Heart left ventricle (tissue), 16 donors: ENCODE data around the gene FOXL1. TPM values are rescaled to one million over a fixed set of nuclear protein-coding genes. Genes with fewer than 3 reads are reported as not detected.
A peak's percentile ranks its signal among the peaks of the same experiment; 100 is the strongest.

Experiments used
- ATAC-seq, 4 donors: fragments of 200-7000 bp; cut with Tn5 transposase; one replicate each; pipeline ENCODE4 v1.9.1; 2020 to 2022; ENCODE audit warnings: moderate library complexity in 4 of 4, mild to moderate bottlenecking in 3 of 4, moderate number of reproducible peaks in 1 of 4
- DNase-seq, 5 donors: peaks; one replicate each; pipeline ENCODE4 v3.0.0-alpha.2; 2020
- H3K27ac ChIP-seq, 12 donors: fragments of 200-600 bp; sonication (generic) in 4 of 12; one replicate each; pipeline versions ENCODE4 v1.5.0 to v1.8.0; 2016 to 2022; ENCODE audit warnings: mild to moderate bottlenecking in 2 of 12
- H3K27me3 ChIP-seq, 9 donors: fragments of 200-600 bp; sonication (generic) in 2 of 9; one replicate each; pipeline versions ENCODE4 v1.5.1 to v1.8.0; 2016 to 2022; ENCODE audit warnings: mild to moderate bottlenecking in 3 of 9
- H3K36me3 ChIP-seq, 9 donors: fragments of 200-600 bp; sonication (generic) in 2 of 9; one replicate each; pipeline versions ENCODE4 v1.5.0 to v1.8.0; 2018 to 2022; ENCODE audit warnings: mild to moderate bottlenecking in 2 of 9
- H3K4me1 ChIP-seq, 12 donors: fragments of 200-600 bp; sonication (generic) in 4 of 12; one replicate each; pipeline versions ENCODE4 v1.5.0 to v1.8.0; 2016 to 2022; ENCODE audit warnings: mild to moderate bottlenecking in 3 of 12
- H3K4me3 ChIP-seq, 12 donors: fragments of 200-600 bp; sonication (generic) in 4 of 12; one replicate each; pipeline versions ENCODE4 v1.5.0 to v1.8.0; 2017 to 2022; ENCODE audit warnings: mild to moderate bottlenecking in 9 of 12, moderate library complexity in 4 of 12
- H3K9me3 ChIP-seq, 12 donors: fragments of 200-600 bp; sonication (generic) in 4 of 12; one replicate each; pipeline versions ENCODE4 v1.5.0 to v1.8.0; 2016 to 2022; ENCODE audit warnings: mild to moderate bottlenecking in 1 of 12
- CTCF ChIP-seq, 12 donors: fragments of 200-600 bp; sonication (generic) in 4 of 12; IDR thresholded peaks; one replicate each; pipeline versions ENCODE4 v1.5.0 to v1.8.0; 2018 to 2022; ENCODE audit warnings: antibody characterized with exemption in 12 of 12, mild to moderate bottlenecking in 5 of 12
- POLR2A ChIP-seq, 2 donors: fragments of 450-650 bp; IDR thresholded peaks; one replicate each; pipeline ENCODE4 v1.6.1; 2017; ENCODE audit warnings: antibody characterized with exemption in 2 of 2, mild to moderate bottlenecking in 2 of 2, moderate library complexity in 2 of 2
- WGBS, 4 donors: extraction: QIAGEN DNeasy Blood & Tissue Kit in 2 of 4; methylation state at CpG; one replicate each; pipeline versions ENCODE4 v1.1.5 to v1.1.7; 2013 to 2018; 5-methylcytosine and 5-hydroxymethylcytosine counted together
- intact Hi-C, 10 donors: fragments of 100-400 bp; cut with DNase I; formaldehyde crosslinking; loops; one replicate each; pipeline versions ENCODE4 v1.11.1 to v1.14.2; 2022
- polyA plus RNA-seq, 2 donors: library from polyadenylated mRNA; stranded (reverse); fragments of 200-250 nt; gene quantifications; one replicate each; pipeline ENCODE4 v1.2.3, GENCODE V29; 2013
- total RNA-seq, 9 donors: library from RNA; depleted of rRNA in 2 of 9; stranded (reverse); fragments of >200 nt in 2 of 9; fragmentation: NEBNext Ultra II Directional in 3 of 9; extraction: Animal tissue kit (Norgen Biotek cat#: 25700) in 3 of 9; gene quantifications; one replicate each; pipeline versions ENCODE4 v1.1.0 to v1.2.4, GENCODE V29; 2016 to 2023
- donor health status: ischemic (EF 13 %, LVEDD 7.1; RV severe dilation, severe dysfunction).
- donor health status: healthy with polysubstance abuse.
- donor health status: DM: no; HTN: yes; CAD: no.
- donor health status: DM: no; HTN: no; CAD: no.
- donor health status: ischemic (EF 25% LVEDD 6.9; RV normal size, moderate dysfunction).
- donor health status: ischemic (EF 25% LVEDD 5.7; RV mildly dilated, moderate dysfunction).
- donor health status: healthy.
- donor health status: DM: yes; HTN: yes; CAD: no.
- donor health status: ischemic (EF 35%, LVEDD 5.7; RV mildly dilated, moderate dysfunction).
- donor health status: nonischemic (EF 11% LVEDD 7.7; RV severe dilation, severe dysfunction).
- donor health status: DM: yes; HTN: yes; CAD: no.
- donor health status: PGD.
- donor health status: ischemic (EF 29% LVEDD 5.4; RV normal size, mild dysfunction).
- donor health status: nonischemic (EF 23%, LVEDD 6.1; RV moderate dilation, normal function).

Gene FOXL1
- total and polyA plus RNA-seq, 11 donors = 0.44 to 1.4 (median 0.69) TPM

- peaks cover 0 to 68% (median 54%) of the 10 kb centered on the region in 9 donors for H3K36me3 ChIP-seq
Measured at GRCh38 chr16:86549893-86550190, 28.5 kb upstream of the FOXL1 start.

GRCh38 chr16:86550281-86550680 is 28.1 kb upstream of the FOXL1 start:
- no peak for DNase-seq
- Histone ChIP-seq H3K4me3 (no peak overlapping the region), H3K36me3 (peaks cover 0 to 63% (median 54%) of the 10 kb centered on the region in 9 donors), H3K27me3 (no peaks in the 10 kb centered on the region), H3K4me1 (peaks cover 0 to 15% (median 7%) of the 10 kb centered on the region in 12 donors), H3K9me3 (no peaks in the 10 kb centered on the region), H3K27ac (no peak overlapping the region)
- no peak for ATAC-seq
- intact Hi-C loops = no loop called here
- 88 to 96% (median 92%) methylated on average over 5 of the region's 5 CpGs for WGBS, 4 donors
- TF ChIP-seq POLR2A (IDR thresholded peaks at IDR 0.05) (no peak), CTCF (IDR thresholded peaks at IDR 0.05) (no peak)

More at GRCh38 chr16:86549893-86550190, 28.5 kb upstream of the FOXL1 start:
- no peak for TF ChIP-seq POLR2A (IDR thresholded peaks at IDR 0.05)
- no peak for TF ChIP-seq CTCF (IDR thresholded peaks at IDR 0.05)
- no peak for ATAC-seq
- no peak for DNase-seq
- intact Hi-C loops = no loop called here
- no peaks in the 10 kb centered on the region for H3K9me3 ChIP-seq
- no peaks in the 10 kb centered on the region for H3K27me3 ChIP-seq
- no peak overlapping the region for H3K4me3 ChIP-seq
- H3K4me1 ChIP-seq = peaks cover 0 to 15% (median 7%) of the 10 kb centered on the region in 12 donors
- 95 to 100% (median 96%) methylated on average over 3 to 7 of the region's 7 CpGs; no CpG with 5 or more reads in 1 of the 4 donors for WGBS, 4 donors
- no peak overlapping the region for H3K27ac ChIP-seq

DNA sequence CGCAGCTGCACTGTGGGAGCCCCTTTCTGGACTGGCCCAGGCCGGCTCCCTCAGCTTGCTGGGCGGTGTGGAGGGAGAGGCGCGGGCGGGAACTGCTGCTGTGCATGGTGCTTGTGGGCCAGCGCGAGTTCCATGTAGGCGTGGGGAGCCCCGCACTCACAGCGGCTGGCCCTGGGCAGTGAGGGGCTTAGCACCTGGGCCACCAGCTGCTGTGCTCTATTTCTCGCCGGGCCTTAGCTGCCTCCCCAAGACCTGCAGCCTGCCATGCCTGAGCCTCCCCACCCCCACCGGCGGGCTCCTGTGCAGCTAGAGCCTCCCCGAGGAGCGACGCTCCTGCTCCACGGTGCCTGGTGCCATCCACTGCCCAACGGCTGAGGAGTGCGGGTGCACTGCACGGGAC is 25.0 kb upstream of the FOXL1 start:
- Histone ChIP-seq H3K36me3 (peaks cover 0 to 33% (median 31%) of the 10 kb centered on the region in 9 donors), H3K27me3 (peaks cover 0 to 9% (median 0%) of the 10 kb centered on the region in 9 donors), H3K9me3 (no peaks in the 10 kb centered on the region), H3K4me3 (no peak overlapping the region), H3K4me1 (peaks cover 0 to 15% (median 11%) of the 10 kb centered on the region in 12 donors), H3K27ac (no peak overlapping the region)
- intact Hi-C loops = no loop called here
- no peak for TF ChIP-seq CTCF (IDR thresholded peaks at IDR 0.05)
- WGBS, 4 donors = 93 to 97% (median 96%) methylated on average over 10 to 22 of the region's 22 CpGs
- ATAC-seq (no peak), DNase-seq (no peak)

DNA sequence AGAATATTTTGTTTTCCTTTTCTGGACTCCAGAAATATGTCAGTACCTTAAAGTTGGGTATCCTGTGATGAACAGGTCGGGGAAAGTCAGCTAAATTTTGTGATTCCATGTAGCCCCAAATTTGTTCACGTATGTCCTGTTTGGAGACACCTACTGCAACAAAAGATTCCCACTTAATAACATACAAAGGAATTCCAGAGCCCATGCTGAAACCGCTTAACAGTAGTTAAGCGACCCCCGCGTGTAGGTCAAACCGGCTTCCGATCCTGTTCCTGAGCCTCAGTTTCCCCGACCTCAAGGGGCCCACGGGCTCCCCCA is 23.8 kb upstream of the FOXL1 start:
- ATAC-seq (no peak), DNase-seq (no peak)
- intact Hi-C loops = no loop called here
- Histone ChIP-seq H3K27me3 (peaks cover 0 to 15% (median 0%) of the 10 kb centered on the region in 9 donors), H3K9me3 (no peaks in the 10 kb centered on the region), H3K27ac (peak overlapping the region; percentile 61 to 93 (median 86)), H3K4me3 (peak overlapping the region; percentile 55 to 100 (median 92)), H3K4me1 (peaks cover 0 to 15% (median 11%) of the 10 kb centered on the region in 12 donors), H3K36me3 (peaks cover 0 to 26% (median 22%) of the 10 kb centered on the region in 9 donors)
- TF ChIP-seq CTCF (IDR thresholded peaks at IDR 0.05) = no peak
- no peak for TF ChIP-seq POLR2A (IDR thresholded peaks at IDR 0.05)
- WGBS, 4 donors = 8 to 12% (median 9%) methylated on average over 10 of the region's 10 CpGs
